ENCODE data around the gene YWHAQ. TPM values are rescaled to one million over a fixed set of nuclear protein-coding genes. Genes with fewer than 3 reads are reported as not detected.

Gene YWHAQ
- total and polyA plus RNA-seq, 2 of the 4 experiments (the other 2 are of a cell fraction), result 196 to 255 TPM

DNA sequence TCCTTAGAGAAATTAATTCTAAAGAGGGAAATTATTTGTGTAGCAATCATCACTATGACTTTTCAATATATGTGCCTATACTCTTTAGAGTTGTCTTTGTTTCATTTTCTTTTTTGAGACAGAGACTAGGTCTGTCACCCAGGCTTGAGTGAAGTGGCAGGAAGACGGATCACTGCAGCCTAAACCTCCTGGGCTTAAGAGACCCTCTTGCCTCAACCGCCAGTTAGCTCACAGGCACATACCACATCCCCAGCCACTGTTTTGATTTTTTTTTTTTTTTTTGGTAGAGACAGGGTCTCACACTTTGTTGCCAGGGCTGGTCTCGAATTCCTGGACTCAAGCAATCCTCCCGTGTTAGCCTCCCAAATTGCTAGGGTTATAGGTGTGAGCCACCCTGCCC is 12.4 kb downstream of the YWHAQ start:
- Histone ChIP-seq H4K91ac (ENCODE audit: insufficient read depth, low read depth, low read length) (no peak overlapping the region), H2AFZ (replicated peaks; ENCODE audit: low read length, poor library complexity) (no peak overlapping the region), H3K36me3 (ENCODE audit: control insufficient read depth, insufficient read depth, low read length) (peaks cover 7% of the 10 kb centered on the region), H3K27ac (ENCODE audit: insufficient read depth, low read length) (peak overlapping the region; percentile 18; the same call in 1 of the 2 replicates), H4K5ac (ENCODE audit: low read depth, low read length) (no peak overlapping the region), H3K56ac (ENCODE audit: extremely low read depth, insufficient read depth, low read length) (no peak overlapping the region), H3K27me3 (ENCODE audit: control insufficient read depth, insufficient read depth, low read length) (no peaks in the 10 kb centered on the region), H3K4ac (ENCODE audit: low read depth, low read length) (no peak overlapping the region), H2BK5ac (ENCODE audit: low read depth, low read length, poor library complexity, severe bottlenecking) (no peak overlapping the region), H3K9ac (ENCODE audit: low read depth, low read length) (no peak overlapping the region), H3K23ac (ENCODE audit: low read depth, low read length) (no peak overlapping the region), H3K4me1 (ENCODE audit: control insufficient read depth, insufficient read depth, low read length) (peaks cover 9% of the 10 kb centered on the region), H4K20me1 (ENCODE audit: insufficient read depth, low read length) (peaks cover 95% of the 10 kb centered on the region), H2AK9ac (replicated peaks; ENCODE audit: low read depth, low read length, poor library complexity) (no peak overlapping the region), H2BK20ac (ENCODE audit: low read depth, low read length) (no peak overlapping the region), H3K9me1 (ENCODE audit: insufficient read depth, low read length) (peaks cover 4% of the 10 kb centered on the region), H3K9me3 (ENCODE audit: control insufficient read depth, insufficient read depth, low read length) (no peaks in the 10 kb centered on the region), H4K8ac (ENCODE audit: low read depth in 2 of 2, low read length in 2 of 2) (no peak overlapping the region), H3K18ac (ENCODE audit: low read depth, low read length) (no peak overlapping the region), H3K4me3 (ENCODE audit: insufficient read depth, low read depth, low read length) (no peak overlapping the region), H2BK120ac (ENCODE audit: low read depth, low read length) (no peak overlapping the region), H2BK15ac (ENCODE audit: low read depth, low read length) (no peak overlapping the region), H2AK5ac (ENCODE audit: low read depth, low read length) (no peak overlapping the region), H3K14ac (replicated peaks; ENCODE audit: low read depth, low read length) (no peak overlapping the region), H3K4me2 (ENCODE audit: low read depth, low read length) (no peak overlapping the region), H3K79me1 (ENCODE audit: low read depth in 1 of 2, low read length in 2 of 2) (peaks cover 0 to 59% of the 10 kb centered on the region in 2 experiments; a peak in 2 of 4 replicates)
- dilution Hi-C loops (cut with HindIII; ENCODE audit: low sequenced_read_pairs, unreplicated experiment), result no loop called here
- ChIA-PET CTCF (interaction anchor here (0.6 kb wide), 1 partner anchor 72 kb away, joined by 4 read pairs; no protein-coding TSS in a partner anchor), POLR2A (ENCODE audit: unreplicated experiment) (interaction anchor here (0.5 kb wide), 1 partner anchor 63 kb away, joined by 3 read pairs; the partner anchor contains the start of gene ADAM17)
- ATAC-seq (ENCODE audit: low read depth), result no peak
- no peak for DNase-seq
- BruUV-seq (replicated peaks), result no TSS peak
- intact Hi-C loops (cut with micrococcal nuclease), result no loop called here
- in situ Hi-C loops (cut with MboI; ENCODE audit: low sequenced_read_pairs), result no loop called here
- TF ChIP-seq, protein P1, sequence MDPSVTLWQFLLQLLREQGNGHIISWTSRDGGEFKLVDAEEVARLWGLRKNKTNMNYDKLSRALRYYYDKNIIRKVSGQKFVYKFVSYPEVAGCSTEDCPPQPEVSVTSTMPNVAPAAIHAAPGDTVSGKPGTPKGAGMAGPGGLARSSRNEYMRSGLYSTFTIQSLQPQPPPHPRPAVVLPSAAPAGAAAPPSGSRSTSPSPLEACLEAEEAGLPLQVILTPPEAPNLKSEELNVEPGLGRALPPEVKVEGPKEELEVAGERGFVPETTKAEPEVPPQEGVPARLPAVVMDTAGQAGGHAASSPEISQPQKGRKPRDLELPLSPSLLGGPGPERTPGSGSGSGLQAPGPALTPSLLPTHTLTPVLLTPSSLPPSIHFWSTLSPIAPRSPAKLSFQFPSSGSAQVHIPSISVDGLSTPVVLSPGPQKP (IDR thresholded peaks at IDR 0.05; ENCODE audit: borderline replicate concordance, low read depth, low read length), result no peak
- no peak for TF ChIP-seq POLR2A (IDR thresholded peaks at IDR 0.05; ENCODE audit: low read depth, low read length)
- WGBS, 2 experiments (ENCODE audit: extremely low coverage in 2 of 2, insufficient read length in 1 of 2), result no CpG with 5 or more reads among the region's 4 CpGs
